ENCODE measurements around the gene SLCO4A1.
"Not testable (repeated sequence)": the region's sequence is repeated elsewhere in the genome, so short reads cannot be mapped to it uniquely, and the experiment has no call there.

The SLCO4A1 gene

DNA sequence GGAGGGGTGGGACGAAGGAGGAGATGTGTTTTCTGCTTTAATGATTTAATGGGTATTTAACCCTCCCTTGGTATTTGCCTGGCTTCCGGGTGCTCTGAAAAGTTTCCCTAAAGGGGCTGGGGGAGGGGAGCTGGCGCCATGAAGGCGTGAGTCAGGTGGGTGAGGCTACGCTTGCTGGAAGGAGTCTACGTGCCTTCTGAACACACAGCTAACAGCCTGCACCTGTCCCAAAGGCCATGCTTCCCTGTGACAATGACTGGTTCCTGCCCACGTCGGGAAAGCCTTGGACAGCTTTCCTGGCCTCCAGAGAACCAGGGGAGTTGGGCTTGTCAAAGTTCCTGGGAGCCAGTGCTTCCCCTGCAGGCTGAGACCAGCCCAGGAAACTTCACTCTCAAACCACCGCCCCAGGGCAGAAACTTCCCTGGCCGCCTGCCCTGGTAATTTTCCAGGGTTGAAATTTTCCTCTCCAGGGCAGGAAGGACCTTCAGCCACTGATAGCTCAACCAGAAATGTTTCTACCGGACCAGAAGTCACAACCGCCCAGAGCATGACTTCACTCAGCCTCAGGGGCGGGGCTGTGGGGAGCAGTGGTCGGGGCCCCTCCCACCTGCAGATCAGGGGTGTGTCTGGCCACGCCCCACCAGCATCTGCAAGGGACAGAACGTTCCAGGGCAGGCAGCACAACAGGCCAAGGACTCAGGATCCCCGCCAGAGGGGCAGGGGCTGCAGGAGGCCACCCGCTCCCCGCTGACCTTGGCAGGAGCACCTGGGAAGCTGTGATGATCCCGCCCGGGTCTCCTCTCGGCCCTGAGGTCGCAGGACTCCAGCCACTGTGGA is 18.6 kb upstream of the SLCO4A1 start:
- no peak for DNase-seq

DNA sequence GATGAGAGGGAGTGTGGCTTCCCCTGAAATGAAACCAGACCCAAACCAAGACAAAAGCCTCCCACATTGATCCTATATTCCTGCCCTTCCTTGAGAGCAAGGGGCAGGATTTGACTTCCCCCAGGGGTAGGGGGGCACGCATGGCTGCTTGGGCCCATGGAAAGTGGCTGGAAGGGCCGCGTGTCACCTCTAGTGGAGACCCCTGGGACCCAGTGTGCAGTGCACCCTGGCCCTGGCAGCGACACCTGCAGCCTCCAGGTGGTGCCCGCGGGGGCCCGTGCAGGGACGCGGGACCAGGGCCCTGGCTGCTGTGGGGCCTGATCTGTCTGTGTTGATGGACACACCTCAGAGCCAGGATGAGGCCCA is 18.0 kb upstream of the SLCO4A1 start:
- no peak for DNase-seq

DNA sequence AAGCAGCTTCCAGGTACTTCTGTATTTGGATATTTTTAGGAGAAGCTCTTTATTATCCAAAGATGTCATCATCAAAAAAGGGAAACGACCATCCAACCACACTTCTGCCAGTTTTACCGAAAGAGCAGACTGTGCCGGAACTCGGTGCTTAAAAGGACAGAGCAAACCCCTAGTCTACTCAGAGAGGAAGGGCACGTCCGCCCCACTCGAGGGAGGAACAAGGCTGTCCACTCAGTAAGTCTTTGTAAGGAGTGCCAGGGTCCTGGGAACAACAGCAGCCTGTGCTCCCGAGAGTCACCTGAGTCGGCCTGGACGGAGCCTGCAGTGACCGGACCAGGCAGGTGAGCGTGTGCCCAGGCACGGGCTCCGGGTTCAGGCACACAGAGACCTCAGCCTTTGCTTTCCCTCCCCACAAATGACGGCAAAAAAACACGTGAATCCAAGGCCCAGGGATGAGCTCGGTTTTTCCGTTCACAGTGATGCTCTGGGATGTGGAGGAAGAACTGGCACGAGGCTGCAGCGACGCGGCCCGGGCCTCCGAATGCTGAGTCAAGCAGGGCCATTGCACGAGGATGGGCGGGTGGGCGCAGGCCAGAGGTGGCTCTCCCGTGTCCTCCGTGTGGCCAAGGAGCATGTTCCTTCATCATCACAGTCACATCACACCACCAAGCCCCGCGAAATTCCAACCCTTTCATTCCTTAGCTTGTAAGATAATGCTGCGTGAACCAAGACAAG is 17.4 kb upstream of the SLCO4A1 start:
- no peak for DNase-seq

DNA sequence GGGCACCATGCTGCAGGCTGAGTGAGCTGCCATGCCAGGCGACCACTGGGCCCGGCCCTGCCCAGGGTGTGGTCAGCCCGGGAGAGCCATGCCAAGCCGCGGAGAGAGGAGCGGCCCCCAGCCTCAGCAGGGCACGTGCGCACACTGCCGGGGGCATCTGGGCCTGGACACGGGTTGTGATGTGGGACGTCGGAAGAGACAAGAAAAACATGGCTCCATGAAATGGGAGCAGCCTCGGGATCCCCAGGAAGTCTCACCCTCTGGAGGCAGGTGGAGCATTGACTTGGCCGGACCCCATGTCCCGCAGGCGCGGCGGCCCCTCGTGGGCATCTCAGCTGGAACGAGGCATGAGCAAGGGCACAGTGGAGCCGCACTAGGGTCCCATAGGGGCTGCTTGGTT is 16.8 kb upstream of the SLCO4A1 start:
- DNase-seq = no peak

DNA sequence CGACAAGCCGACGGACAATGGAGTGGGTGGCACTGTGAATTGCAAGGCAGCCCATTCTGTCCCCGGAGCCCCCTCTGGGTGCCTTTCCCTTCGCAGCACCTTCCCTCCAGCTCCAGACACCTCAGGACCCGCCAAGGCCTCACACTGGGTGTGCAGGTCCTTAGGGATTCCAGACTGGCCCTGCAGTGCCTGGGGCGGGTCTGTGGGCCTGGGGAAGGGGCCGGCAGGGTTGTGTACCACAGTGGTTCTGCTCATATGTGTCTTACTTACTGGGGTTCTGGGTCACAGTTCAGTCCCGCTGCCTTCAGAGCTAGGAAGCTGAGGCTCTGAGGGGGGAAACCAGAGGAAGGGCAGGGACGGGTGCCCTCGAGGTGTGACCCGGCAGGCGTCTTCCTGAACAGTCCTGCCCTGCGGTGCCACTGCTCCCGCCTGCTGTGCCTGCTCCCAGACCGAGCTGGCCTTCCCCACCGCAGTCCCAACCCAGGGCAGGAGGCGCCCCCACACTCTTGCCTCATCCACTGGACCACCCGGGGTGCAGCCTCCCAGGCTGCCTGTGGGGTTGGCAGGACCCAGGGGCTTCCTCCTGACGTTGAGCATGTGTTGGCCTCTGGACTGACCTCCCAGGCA is 16.3 kb upstream of the SLCO4A1 start:
- no peak for DNase-seq

DNA sequence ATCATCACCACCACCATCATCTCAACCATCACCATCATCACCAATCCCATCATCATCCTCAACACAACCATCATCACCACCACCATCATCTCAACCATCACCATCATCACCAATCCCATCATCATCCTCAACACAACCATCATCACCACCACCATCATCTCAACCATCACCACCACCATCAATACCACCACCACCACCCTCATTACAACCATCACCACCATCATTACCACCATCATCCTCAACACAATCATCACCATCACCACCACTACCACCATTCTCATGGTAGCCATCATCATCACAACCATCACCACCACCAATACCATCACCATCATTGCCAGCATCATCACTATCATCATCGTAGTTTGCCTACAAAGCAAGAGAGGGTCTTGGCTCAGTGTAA is 14.9 kb upstream of the SLCO4A1 start:
- not testable (repeated sequence) for DNase-seq

DNA sequence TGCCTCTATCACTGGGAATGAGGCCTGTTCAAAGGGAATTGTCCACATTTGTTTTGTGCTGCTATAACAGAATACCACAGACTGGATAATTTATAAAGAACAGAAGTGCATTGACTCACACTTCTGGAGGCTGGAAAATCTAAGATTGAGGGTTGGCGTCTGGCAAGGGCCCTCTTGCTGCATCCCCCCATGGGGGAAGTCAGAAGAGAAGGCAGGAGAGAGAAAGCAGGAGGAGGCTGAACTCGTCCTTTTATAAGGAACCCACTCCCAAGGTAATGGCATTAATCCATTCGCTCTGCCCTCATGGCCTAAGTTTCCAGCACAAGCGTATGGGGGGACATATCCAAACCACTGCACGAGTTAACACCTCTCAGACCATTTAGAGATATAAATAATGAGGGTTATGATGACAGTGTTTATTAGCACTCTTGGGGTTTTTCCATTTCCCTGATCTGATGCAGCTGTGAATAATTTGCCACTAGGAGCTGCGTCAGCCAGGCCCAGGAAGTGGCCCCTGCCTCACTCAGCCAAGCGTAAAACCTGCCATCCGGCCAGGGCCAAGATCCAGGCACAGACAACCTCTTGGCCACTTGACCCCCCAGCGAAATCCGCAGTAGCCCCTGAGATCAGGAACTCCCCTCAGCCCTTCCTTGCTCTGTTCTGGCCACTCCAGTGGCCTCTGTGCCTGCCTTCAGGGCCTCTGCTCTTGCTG is 14.2 kb upstream of the SLCO4A1 start:
- DNase-seq = no peak

DNA sequence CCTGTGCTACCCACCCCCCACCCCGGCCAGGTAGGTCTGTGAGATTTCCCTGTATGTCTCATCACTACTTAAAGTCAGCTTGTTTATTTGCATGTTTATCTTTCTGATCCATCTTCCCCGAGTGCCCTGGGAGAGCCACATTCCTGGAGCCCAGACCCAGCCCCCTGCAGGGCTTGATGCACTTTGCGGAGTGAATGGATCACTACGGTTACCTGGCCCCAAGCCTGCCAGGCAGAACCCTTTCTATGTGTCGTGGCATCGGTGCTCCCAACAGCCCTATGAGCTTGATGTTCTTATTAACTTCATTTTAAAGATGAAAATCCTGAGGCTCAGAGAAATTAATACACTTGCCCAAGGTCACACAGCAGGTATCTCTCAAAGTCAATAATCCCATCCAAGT is 13.6 kb upstream of the SLCO4A1 start:
- no peak for DNase-seq

DNA sequence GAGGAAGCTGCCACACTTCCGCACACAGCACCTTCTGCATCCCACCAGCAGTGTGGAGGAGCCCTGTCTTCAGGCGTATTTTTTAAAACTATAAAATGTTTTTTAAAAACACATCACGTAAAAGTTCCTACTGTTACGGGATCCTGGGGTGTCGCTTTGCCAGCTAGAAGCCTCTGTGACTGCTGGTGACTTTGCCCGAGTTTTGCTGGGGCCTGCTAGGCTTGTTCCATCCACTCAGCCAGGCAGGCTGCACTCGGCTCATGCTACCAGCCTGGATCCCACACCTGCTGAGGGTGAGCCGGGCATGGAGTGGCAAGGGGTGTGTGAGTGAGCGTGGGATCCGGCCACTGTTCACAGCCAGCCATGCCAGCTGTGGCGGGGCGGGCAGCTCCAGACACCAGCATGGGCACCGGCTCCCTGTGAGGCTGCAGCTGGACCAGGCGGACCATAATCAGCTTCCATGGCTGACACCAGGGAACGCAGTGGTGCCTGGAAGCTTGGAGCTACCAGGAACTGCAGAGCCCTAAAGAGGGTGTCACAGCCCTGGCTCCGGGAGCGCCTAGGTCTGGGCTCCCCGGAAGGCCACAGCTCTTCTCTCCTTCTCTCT is 12.3 kb upstream of the SLCO4A1 start:
- no peak for DNase-seq

DNA sequence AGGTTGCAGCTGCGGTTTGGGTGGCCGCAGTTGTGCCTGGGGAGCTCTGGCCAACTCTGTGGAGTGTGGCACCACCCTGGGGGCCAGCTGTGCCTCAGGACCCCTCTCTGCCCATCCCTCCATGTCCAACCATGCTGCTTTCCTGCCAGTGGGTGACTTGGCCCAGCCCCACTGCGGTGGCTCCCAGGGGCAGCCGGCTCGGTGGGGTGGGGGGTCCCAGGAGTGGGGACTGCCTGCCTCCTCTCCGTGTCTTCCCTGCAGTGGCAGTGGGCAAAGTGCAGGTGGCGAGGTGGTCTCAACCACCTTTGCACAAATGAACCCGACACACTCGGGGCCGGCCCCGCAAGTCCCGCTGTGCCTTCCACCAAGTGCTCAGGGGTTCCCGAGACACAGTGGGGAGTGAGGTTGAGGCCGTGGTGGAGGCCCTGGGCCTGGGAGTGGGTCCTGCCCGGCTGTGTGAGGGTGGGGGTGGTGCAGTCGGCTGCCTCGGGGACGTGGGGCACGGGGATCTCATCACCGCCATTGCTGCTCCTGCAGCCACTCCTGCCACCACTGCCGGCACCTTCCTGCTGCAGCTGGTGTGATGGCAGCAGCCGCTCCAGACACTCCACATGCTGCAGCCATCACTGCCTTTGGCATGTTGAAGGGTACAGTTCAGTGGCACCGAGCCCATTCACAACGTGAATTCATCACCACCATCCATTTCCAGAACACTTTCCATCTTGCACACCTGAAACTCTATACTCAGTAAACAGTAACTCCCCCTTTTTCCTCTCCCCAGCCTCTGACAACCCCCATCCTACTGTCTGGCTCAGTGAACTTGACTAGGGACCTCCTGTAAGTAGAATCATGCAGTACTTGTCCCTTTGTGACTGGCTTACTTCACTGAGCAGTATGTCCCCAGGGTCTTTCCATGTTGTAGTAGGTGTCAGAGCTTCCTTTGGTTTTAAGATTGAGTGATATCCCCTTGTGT is 10.7 kb upstream of the SLCO4A1 start:
- peak; percentile 7 for DNase-seq

DNA sequence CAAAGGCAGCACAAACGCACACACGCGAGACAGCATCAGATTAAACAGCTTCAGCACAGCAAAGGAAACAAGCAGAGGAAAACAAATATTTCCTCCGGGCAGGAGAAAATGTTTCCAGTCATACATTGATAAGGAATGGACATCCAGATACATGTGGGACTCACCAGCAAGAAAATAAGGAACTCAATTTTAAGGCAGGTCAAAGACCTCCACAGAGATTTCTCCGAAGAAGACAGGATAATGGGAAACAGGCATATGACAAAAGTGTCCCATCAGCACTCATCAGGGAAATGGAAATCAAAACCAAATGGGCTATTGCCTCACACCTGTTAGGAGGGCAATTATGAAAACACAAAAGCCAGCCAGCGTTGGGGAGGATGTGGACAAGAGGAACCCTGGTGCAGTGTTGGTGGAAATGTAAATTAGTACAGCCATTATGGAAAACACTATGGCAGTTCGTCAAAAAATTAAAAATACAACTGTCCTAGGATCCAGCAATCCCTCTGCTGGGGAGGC is 9.7 kb upstream of the SLCO4A1 start:
- DNase-seq = no peak

DNA sequence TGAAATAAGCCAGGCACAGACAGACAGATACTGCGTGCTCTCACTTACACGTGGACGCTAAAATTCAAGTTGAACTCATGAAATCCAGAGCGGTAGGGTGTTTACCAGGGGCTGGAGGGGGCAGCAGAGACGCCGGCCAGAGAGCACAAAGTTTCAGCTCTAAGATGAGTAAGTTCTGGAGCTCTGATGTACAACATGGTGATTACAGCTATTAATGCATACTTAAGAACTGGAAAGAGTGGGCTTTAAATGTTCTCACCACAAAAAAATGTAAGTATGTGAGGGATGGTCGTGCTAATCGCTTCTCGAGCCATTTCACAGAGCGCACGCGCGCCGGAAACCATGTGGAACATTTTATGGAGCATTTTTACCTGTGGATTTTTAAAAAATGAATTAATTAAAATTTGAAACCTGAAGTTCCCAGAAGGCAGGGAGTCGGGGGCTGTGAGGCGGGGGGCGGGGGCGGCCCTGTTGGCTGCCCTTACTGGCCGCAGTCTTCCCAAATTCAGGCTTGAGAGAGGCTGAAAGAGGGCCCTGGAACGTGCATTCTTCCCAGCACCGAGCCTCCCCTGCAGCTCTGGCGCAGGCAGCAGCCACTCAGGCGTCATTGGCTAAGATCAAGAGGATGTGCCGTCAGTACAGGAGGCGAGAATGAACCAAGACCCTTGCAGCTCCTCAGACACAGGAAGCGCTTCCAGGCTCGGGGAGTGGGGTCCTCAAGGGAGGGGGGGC is 8.5 kb upstream of the SLCO4A1 start:
- no peak for DNase-seq

DNA sequence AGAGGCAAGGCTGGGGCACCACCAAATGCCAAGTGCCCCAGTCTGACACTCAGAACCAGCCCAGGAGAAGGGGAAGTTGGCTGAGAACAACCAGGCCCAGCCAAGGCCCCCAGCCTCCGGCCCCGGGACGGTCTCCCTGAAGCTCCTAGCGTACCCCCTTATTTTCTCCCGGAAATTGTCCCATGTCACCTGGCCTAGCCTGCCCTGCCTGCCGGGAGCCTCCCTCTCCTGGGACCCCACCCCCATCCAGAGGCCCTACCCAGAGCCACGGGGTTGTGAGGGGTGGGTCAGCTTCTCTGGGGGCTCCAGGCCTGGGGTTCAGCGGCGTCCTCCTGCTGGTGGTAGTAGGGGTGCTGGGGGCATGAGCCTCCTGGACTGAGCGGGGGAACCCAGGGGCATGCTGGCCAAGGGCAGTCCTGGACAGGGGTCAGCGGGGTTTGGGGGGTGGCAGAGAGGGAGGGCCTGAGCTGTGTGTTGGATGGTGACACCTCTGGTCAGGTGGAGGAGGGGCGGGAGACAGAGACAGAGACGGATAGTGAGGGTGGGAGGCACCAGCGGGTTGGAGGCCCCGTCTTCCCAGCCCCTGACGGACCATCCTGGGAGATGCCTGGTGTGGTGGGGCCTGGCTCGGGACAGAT is 7.9 kb upstream of the SLCO4A1 start:
- no peak for DNase-seq

DNA sequence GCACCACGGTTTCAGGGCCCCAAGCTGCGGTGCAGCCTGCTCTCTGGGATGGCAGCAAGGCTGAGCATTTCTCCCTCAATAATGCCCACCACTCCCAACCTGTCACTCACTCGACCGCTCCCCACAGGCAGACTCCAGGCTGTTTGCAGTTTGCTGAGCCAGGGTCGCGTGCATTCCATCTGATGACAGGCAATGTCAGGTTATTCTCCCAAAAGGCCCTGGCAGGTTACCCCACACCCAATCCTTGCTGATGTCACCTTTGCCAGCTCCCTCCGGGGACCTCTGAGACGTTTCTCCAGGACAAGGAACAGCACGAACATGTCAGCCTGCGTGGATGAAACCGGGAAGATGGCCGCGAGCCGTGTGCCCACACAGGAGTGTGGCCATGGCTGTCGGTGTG is 7.1 kb upstream of the SLCO4A1 start:
- DNase-seq = peak; percentile 29

DNA sequence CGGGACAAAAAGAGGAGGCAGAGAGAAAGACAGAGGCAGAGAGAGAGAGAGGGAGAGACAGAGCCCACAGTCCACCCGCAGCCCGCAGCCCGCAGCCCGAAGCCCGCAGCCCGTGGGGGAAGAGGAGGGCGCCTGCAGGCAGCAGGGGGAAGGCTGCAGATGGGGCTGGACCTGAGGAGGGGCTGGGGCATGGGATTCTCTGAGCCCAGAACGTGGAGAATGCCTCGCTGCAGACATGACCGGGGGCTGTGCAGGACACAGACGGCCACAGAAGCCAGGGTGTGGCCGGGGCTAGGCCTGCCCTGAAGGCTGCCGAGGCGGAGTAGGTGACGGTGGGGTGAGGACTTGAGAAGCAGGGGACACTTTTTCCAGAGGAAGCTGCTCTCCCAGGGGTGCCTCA is 6.5 kb upstream of the SLCO4A1 start:
- peak; percentile 41 for DNase-seq

DNA sequence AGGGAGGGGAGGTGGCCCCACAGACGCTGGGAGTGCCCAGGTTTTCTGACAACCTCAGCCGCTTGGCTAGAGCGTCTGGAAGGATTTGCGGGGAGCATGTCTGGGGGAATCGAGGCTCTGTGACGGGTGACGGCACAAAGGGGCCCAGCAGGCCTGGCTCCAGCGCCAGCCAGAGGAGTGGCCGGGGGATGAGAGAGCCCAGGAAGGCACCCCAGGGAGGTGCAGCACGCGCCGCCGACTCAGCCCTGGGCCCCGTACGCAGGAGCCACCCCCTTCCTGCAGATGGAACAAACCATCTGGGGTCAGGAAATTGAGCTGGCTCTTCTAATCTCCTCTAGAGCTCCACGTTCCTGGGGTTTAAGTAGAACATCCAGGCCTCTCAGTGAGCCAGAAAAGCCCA is 5.9 kb upstream of the SLCO4A1 start:
- DNase-seq = peak; percentile 63

DNA sequence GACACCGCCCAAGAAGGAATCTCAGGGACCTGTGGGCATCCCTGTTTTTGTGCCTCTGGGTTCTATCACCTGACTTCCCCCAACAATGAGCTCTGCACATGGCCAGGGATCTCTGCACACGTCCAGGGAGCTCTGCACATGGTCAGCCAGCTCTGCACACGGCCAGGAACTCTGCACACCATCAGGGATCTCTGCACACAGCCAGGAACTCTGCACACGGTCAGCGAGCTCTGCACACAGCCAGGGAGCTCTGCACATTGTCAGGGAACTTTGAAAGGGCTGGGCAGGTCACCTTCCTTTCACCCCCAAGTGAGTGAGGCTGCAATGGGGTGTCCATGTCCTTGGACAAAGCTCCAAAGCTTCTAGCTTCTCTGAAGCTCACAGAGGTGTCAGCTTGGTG is 5.2 kb upstream of the SLCO4A1 start:
- DNase-seq = no peak

DNA sequence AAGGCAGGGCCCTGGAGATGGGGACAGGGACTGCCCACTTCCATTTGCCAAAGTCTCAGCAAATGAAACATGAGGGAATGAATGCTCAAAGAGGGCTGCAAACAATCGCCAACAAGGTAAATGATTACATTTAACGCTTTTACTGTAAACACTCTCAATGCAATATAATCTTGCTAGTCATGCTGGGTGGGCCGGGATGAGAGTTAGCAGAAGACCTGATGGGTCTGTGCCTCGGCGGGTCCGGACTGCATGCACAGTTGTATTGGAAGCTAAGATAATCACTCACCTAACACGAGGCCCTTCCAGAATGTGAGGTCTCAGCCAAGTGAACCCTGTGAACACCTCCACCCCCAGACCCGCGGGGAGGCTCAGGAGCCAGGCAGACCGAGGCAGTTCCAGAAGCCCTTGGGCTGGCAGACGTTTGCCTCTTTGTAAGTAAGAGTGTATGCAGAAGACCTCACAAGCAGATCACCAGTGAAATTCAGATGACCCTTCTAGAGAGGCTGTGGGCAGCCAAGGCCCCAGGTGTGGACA is 4.7 kb upstream of the SLCO4A1 start:
- DNase-seq = no peak

DNA sequence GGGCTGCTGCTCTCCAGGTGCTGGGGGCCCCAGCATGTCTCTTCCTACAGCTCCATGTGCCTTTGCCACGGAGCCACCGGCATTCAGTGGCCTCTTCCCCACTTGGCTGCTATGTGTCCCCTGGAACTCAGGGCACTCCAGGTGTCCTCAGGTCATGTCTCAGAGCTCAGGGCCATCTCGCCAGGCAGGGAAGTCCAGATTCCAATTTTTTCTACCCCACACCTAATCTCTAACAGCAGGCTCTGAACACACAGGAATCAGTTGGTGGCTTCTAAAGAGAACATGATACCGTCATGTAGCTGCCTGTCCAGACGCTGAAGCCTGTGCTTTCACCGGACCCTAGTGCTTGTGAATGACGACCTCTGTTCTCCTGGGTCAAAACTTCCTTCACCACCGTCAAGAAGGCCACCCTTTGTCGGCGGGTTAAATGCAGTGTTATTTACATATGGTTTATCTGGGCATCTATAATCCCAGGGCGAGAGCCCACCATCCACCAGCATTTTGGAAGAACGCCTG is 4.2 kb upstream of the SLCO4A1 start:
- peak; percentile 11 for DNase-seq
